Testis (tissue), 5 donors: ENCODE data around the gene CRTC2. TPM values are rescaled to one million over a fixed set of nuclear protein-coding genes. Genes with fewer than 3 reads are reported as not detected.
"Not testable (repeated sequence)": the region's sequence is repeated elsewhere in the genome, so short reads cannot be mapped to it uniquely, and the experiment has no call there.

ENCODE experiments used
- DNase-seq: peaks from one replicate; pipeline ENCODE4 v3.0.0-alpha.2; 2019
- H3K27ac ChIP-seq, 2 donors: fragments of 200-600 bp; sonication (generic); one replicate each; pipeline ENCODE4 v1.5.1; 2019
- H3K27me3 ChIP-seq: fragments of 200-600 bp; sonication (generic); one replicate; pipeline ENCODE4 v1.5.1; 2019
- H3K36me3 ChIP-seq: fragments of 200-600 bp; sonication (generic); one replicate; pipeline ENCODE4 v1.5.1; 2017; ENCODE audit warnings: low read depth; ENCODE audit errors: missing control alignments
- H3K4me1 ChIP-seq: fragments of 200-600 bp; sonication (generic); one replicate; pipeline ENCODE4 v1.5.1; 2019
- H3K4me3 ChIP-seq, 2 donors: fragments of 200-600 bp; sonication (generic); one replicate each; pipeline ENCODE4 v1.5.1; 2017 to 2019
- H3K9me3 ChIP-seq: fragments of 200-600 bp; sonication (generic); one replicate; pipeline ENCODE4 v1.5.1; 2017
- CTCF ChIP-seq, 3 experiments: fragments of 450-650 bp in 2 of 3; fragments of 200-600 bp in 1 of 3; sonication (generic) in 1 of 3; IDR thresholded peaks; one replicate each; pipeline ENCODE4 v1.5.1; 2016 to 2019; ENCODE audit warnings: antibody characterized with exemption in 3 of 3, mild to moderate bottlenecking in 2 of 3, moderate library complexity in 1 of 3
- POLR2A ChIP-seq: fragments of 450-650 bp; IDR thresholded peaks from one replicate; pipeline ENCODE4 v1.6.1; 2017; ENCODE audit warnings: antibody characterized with exemption, mild to moderate bottlenecking, moderate library complexity
- WGBS, 2 donors: methylation state at CpG; one replicate each; pipeline ENCODE4 v1.1.5; 2018; 5-methylcytosine and 5-hydroxymethylcytosine counted together
- intact Hi-C: fragments of 100-400 bp; cut with DNase I; formaldehyde crosslinking; loops from one replicate; pipeline ENCODE4 v1.15.1; 2023; ENCODE audit warnings: low total_unique reads
- long read RNA-seq, 2 donors: transcript quantifications; one replicate each; lab custom pipeline, GENCODE V29; 2026
- polyA plus RNA-seq: library from polyadenylated mRNA; stranded (reverse); fragments of 350-450 nt; fragmentation: Illumina TruSeq; extraction: RNeasy Lipid Tissue Mini Kit (QIAGEN cat#74804); gene quantifications from one replicate; pipeline ENCODE4 v1.2.3, GENCODE V29; 2014; ENCODE audit warnings: low read depth, low replicate concordance; ENCODE audit not compliant: insufficient read depth
- total RNA-seq, 2 donors: library from RNA; depleted of rRNA; stranded (reverse); fragments of >200 nt; gene quantifications; one replicate each; pipeline ENCODE4 v1.2.3, GENCODE V29; 2016

CRTC2 gene
- total RNA-seq (10 to 100 TPM; 32.0 to 49.7 TPM), polyA plus RNA-seq (49.1 TPM)
- long read RNA-seq, donor 1, partial matches to known transcripts, result 13 of 17 reads
- long read RNA-seq, donor 1, other reads (novel, unspliced or antisense), result 0 of 17 reads
- long read RNA-seq, donor 2, partial matches to known transcripts, result 5 of 9 reads
- long read RNA-seq, donor 2, other reads (novel, unspliced or antisense), result 0 of 9 reads

GRCh38 chr1:153958111-153958960, at the start of gene CRTC2:
Gene CRTC2, minus strand, starts transcription at chr1:153958612. Its CDS starts 115 bp downstream, at chr1:153958497.
- TF ChIP-seq POLR2A, result no peak
- TF ChIP-seq CTCF (IDR thresholded peaks at IDR 0.05), result no peak
- Histone ChIP-seq H3K36me3 (no peaks in the 10 kb centered on the region), H3K27ac (peak within 1 kb of the TSS; percentile 94 to 96), H3K4me1 (peaks cover 44% of the 10 kb centered on the region), H3K27me3 (no peaks in the 10 kb centered on the region), H3K4me3 (peak within 1 kb of the TSS; percentile 94 to 99), H3K9me3 (no peaks in the 10 kb centered on the region)
- DNase-seq, result peak; percentile 100
- intact Hi-C loops, result no loop called here
- 0 to 1% methylated on average over 42 to 72 of the region's 75 CpGs for WGBS, 2 donors

- 90 to 100% methylated on average over 3 of the region's 3 CpGs for WGBS, 2 donors
- Histone ChIP-seq H3K9me3 (no peaks in the 10 kb centered on the region), H3K36me3 (no peaks in the 10 kb centered on the region), H3K27me3 (no peaks in the 10 kb centered on the region), H3K27ac (no peak overlapping the region), H3K4me1 (peaks cover 7% of the 10 kb centered on the region), H3K4me3 (no peak overlapping the region)
- TF ChIP-seq CTCF (IDR thresholded peaks at IDR 0.05), result no peak
- TF ChIP-seq POLR2A, result no peak
- DNase-seq, result no peak
- intact Hi-C loops, result no loop called here
Observed at GRCh38 chr1:154006136-154006535, 47.7 kb upstream of the CRTC2 start.

GRCh38 chr1:154000420-154000819, 42.0 kb upstream of the CRTC2 start:
- TF ChIP-seq CTCF (IDR thresholded peaks at IDR 0.05) (no peak), POLR2A (no peak)
- peak overlapping the region; percentile 57 to 66 for H3K27ac ChIP-seq
- H3K4me1 ChIP-seq, result peaks cover 7% of the 10 kb centered on the region
- H3K36me3 ChIP-seq, result no peaks in the 10 kb centered on the region
- H3K9me3 ChIP-seq, result no peaks in the 10 kb centered on the region
- H3K4me3 ChIP-seq, result no peak overlapping the region
- no peaks in the 10 kb centered on the region for H3K27me3 ChIP-seq
- intact Hi-C loops, result no loop called here
- no peak for DNase-seq
- WGBS, 2 donors, result 64 to 74% methylated on average over 4 of the region's 4 CpGs

- DNase-seq, H3K27ac ChIP-seq, H3K36me3 ChIP-seq, H3K4me3 ChIP-seq, H3K27me3 ChIP-seq, intact Hi-C loops, H3K9me3 ChIP-seq: not testable (repeated sequence)
- WGBS, 2 donors, result 94 to 95% methylated on average over 10 of the region's 10 CpGs
- H3K4me1 ChIP-seq, result peaks cover 11% of the 10 kb centered on the region
Observed at GRCh38 chr1:153996882-153997281, 38.5 kb upstream of the CRTC2 start.

GRCh38 chr1:153995640-153996039, 37.2 kb upstream of the CRTC2 start:
- TF ChIP-seq CTCF (IDR thresholded peaks at IDR 0.05), result no peak
- TF ChIP-seq POLR2A, result no peak
- DNase-seq, result no peak
- Histone ChIP-seq H3K27me3 (no peaks in the 10 kb centered on the region), H3K4me1 (peaks cover 14% of the 10 kb centered on the region), H3K9me3 (no peaks in the 10 kb centered on the region), H3K36me3 (no peaks in the 10 kb centered on the region), H3K4me3 (no peak overlapping the region), H3K27ac (no peak overlapping the region)
- 90 to 91% methylated on average over 11 of the region's 11 CpGs for WGBS, 2 donors
- intact Hi-C loops, result no loop called here
